GM21737 (cell line): Measurements from ENCODE around the gene SEMA5A.

Experiments
- ATAC-seq: cut with Tn5 transposase; IDR thresholded peaks from one replicate; pipeline ENCODE4 v1.9.1; 2021; ENCODE audit warnings: mild to moderate bottlenecking, moderate library complexity; ENCODE audit not compliant: unreplicated experiment

Gene SEMA5A

DNA sequence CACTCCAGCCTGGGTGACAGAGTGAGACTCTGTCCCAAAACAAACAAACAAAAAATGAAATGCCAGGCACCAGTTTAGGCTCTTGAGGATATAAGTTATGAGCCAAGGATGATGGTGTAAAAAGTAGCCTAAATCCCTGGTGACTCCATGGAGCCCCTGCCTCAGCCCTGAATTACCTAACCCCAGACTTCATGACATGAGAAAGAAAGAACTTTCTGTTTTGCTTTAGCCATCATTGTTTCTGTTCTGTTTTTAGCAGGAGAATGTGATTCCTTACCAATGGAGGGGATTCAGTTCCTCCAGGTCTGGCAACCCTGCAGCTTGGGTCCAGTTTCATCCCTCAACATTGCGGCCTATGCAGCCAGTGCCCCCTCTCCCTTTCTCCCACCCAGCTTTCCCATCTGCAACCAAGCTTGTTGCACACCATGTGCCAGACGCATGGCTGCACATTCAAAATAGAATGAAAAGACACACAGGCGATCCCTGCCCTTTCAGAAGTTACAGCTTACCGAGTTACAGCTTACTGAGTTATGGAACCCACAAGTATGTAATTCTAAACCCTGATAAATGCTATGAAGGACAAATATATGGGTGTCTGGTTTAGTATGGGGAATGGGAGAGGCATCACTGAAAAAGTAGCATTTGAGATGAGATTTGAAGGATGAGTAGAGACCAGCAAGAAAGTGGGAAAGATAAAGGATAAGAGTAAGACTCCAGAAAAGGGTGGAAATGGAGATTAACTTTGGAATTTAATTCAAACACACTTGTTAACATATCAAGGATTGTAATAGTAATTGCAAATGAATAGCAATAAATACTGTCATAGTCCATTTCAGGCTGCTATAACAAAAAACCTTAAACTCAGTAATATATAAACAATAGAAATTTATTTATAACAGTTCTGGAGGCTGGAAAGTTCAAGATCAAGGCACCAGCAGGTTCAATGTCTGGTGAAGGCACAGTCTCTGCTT, 6.0 kb upstream of the SEMA5A start:
- no peak for ATAC-seq

DNA sequence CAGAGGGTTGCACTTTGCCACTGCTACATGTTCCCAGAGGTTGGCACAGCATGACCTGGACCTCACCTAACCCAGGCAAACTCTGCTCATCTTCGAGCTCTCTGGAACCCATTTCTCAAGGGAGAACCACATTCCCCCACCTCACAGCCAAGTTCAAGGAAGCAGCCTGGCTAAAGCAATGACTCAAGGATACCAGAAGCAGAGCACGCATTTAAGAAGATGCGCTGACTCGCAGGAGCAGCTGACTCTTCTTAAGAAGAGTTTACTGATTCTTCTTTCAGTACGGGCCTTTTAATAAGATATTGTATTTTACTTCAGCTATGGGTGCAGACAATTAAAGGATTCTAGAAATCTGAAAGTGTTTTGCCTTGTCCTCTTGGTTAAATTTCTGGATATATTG, 4.1 kb upstream of the SEMA5A start:
- no peak for ATAC-seq

DNA sequence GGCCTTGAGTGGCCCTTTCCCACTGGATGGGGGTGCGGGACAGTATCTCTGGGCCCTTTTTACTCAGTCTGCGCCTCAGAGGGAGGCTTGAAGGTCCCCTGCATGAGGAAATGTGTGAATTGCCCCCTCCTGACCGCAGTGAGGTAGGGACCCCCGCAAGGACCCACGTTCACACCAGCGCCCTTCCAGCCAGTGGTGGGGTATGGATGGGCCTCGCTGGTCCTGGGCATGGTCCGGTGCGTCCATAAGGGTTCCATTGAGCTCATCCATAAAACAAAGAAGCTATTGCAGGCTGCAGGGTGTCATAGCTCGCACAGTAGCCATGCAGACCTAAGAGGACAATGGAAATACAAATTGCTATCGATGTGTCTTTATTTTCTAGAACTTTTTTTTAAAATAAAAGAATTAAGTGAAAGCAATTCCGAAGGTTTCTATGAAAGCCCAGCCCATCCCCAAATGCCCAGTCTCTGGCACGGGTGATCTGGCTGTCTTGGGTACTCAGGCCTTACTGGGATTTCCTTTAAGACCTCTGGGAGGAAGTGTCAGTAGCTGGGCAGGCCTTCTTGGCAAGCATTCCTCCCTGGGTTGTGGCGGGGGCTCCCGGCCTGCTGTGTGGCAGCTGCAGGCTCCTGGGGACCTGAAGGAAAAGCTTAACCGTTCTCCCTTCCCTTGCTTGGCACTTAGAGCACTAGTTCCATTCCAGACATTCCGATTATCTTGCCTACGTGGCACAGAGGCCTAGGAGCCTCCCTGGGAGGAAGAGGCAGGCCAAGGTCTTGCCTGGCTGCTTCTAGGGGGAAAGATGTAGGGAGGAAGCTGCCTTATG, 1.5 kb upstream of the SEMA5A start:
- no peak for ATAC-seq

DNA sequence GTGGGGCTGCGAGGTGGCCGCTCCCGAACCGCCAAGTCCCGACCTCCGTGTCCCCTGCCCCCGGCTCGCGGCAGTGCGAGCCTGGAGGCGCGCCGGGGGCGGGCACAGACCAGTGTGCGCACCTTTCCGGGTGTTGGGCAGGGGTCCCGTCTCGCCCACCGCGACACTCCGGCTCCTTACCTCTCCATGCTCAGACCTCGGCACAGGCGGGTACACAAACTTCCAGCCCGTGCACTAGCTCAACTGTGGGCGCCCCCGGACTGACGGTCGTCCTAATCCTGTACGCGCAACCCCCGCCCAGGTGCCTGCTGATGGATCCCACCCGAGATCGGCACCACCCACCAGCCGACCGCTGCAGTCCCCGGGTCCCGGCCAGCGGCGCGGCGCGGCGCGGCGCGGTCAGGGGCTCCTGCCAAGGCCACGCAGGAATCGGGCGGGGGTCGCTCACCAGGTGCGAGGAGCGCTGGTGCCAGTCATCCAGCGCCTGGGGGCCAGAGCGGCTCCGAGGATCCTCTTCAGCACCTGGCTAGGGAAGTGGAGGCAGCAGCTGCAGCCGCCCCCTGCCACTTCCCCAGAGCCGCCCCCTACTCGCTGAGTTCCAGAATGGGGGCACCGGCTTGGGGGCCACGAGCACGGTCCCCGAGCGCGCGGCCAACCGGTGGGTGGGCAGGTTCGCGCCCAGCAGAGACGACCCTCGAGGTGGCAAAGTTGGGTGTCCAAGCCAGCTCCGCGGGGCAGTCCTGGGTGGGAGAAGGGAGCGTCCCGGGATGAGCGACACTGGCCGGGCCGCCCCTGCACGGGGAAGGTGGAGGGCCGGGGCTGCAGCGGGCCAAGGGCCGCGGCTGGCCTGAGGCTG, 511 bp downstream of the SEMA5A start:
- ATAC-seq = no peak

DNA sequence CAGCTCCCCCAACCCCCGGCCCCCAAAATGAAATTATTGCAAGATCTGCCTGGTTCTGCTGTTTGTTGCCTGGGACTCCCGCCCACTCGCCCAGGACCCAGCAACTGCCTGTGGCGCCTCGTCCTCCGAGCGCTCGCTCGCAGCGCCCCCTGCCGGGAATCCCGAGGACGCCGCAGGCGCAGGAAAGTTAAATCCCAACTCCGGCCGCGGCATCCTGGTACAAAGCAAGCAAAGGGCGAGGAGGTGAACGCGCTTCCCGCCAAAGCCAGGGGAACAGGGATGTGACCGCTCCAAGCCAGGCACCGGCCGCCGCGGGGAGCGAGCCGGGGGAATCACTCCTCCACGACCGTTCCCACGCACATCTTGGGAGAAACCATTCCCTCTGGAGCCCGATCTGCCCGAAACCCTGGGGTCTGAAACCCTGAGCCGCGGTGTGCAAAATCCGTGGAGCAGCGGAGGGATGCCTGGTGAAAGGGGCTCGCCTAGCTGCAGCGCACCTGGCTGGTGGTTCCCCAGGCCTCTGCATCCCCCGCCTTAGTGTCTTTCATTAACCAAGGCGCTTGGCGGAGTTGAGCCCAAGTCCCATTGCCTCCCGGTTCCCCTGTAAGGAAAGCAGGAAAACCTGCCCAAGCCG, 1.3 kb downstream of the SEMA5A start:
- ATAC-seq = peak; percentile 66

DNA sequence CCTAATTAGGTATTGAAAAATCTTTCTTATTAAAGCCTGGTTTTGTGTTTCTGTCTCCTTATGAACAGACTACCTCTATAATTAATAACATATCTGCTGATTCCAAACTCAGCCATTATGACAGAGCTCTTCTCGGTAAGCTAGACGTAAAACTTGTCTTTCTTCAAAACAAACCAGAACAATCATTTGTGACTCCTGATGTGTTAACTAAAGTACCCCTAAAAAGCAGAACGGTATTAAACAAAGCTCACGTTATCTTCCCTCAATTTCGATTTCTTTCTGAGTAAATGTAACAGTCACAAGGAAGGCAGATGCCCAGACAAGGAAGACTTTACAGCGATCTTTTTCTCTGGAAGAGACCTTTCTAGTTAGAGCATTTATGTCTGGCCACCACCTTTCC, 1.8 kb downstream of the SEMA5A start:
- ATAC-seq = peak; percentile 11

DNA sequence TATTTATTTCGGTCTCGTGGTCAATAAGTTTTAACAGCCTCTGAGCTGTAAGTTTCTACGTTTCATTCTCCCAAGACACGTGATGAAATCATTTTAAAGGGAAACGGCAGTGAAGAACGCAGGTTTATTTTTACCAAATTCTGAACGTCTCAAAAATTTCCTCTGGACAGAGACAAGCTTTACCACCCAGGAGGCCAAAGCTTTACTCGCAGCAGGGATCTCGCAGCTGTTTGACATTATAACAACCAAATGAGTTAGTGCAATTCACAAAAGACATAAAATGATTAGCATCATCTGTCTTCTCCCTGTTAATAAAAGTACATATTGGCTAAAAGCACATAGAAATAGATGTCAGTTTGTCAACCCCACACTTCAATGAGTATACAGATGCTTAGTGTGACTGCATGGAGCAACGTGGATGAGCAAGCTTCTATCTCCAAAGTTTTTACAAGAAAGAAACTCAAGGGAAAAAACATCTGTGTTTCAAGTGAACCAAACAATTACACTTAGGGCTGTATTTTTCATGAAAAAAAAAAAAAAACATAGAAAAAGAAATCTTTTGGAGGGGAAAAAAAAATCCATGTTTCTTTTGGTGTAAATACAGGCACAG, 2.5 kb downstream of the SEMA5A start:
- no peak for ATAC-seq

DNA sequence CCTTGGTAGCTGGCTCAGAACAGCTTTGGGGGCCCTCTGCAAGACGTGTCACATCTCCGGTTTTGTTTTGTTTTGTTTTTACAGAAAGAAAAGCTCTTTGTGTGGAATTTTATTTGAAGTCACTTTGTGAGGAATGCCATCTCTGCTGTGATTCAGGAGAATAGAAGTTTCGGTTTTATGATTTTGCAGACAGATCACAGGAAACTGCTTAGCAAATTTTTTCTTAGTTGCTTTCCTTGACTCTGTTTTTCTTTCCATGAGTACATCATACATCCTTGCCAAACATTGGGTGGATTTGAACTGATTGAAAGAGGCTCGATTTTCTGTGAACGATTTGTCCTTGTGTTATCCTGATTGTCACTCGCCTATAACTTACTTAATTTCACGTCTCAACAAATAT, 5.1 kb downstream of the SEMA5A start:
- ATAC-seq = no peak

DNA sequence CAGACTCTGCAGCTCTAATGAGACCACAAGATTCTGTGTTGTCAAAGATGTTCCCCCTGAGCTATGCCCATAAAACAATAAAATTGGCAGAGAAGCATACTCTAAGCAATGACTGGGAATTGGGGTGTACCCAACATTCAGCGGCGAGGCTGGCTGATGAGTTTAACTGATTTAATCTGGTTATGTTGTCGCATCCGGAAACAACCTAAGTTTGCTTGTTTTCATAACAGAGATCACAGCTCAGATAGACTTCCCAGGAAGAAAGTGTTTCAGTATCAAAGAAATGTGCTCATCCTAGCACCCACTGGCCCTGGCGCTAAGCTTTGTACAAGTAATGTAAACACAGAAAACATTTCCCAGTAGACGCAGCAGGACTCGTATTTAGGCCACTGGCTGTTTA, 7.4 kb downstream of the SEMA5A start:
- no peak for ATAC-seq

DNA sequence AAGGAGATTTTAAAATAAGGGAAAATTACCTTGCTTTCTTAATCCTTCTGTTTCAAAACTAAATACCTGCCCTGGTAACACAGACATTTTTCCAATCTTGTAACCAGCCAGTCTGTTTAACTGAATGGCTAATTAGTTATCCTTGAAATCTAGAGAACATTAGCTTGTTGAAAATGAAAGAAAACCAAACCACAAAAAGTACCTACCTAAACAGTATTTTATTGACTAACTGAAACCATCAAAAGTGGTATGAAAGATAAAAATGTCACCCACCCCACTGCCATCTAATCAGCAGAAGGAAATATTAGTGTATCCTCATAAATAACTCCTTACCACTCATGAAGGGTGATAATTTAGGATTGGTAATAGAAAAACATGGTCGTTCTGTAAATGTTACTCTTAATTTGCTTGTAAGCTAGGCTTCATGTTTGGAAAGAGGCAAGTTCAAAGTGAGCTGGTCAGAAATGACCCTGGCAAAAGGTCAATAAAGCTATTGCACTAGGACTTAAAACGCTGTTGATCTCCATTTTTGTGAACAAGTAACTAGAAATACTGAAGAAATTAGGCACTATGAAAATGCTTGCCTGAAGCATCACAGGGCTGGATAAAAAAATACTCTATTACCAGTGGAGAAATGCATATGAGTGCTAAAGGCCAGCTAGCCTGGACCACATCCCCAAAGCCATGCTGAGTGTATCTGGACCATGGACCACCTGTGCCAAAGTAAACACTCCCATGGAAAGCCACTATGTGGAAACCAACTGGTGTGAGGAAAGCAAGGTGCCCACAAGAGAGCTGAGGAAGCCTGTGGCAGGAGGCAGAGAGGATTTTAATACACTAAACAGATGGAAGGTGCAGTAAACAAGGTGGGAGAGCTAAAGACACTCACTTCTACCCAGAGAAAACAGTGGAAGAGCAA, 8.4 kb downstream of the SEMA5A start:
- no peak for ATAC-seq

DNA sequence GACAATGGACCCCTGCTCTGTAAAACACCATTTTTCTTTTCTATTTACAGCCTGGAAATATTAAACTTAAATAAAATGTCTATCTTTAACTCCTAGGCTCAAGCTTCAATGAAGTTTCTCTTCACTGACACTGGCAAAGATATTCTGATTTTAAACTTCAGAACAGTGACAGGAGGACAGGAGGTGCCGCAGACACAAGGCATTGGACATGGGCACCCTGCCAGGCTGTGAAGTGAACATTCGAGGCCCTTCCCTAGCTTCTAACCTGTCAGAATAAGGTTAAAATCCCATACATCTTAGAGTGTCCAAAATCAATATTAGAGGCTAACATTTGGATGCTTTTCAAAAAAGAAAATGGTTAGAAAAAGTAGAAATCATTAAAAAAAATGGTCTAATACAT, 9.2 kb downstream of the SEMA5A start:
- ATAC-seq = no peak

DNA sequence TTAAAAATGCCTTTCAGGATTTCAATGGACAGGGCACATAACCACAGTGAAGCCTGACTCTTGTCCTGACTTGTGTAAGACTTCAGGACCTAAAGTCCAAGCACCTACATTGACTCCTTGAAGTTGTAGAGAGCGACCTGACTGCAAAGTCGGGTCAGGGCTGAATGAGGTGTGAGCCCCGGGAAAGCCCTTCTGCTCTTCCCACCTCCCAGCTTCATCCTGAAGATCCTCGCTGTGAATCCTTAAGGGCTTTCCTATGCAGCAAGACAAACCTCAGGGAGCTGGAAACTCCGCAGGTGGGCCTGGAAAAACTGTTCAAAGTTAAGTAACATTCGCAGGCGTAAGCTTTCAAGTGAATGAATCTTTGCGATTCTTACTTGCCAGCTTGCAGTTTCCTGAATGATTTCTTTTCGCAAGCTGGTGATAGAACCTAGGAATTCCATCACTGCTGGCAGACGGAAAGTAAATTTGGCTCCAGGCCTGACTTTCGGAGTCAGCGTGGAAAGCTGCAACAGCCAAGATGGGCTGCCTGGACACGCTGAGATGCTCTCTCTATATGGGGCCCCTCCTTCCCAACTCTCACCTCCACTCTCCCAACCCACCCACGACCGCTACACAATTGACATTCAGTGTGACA, 10.9 kb downstream of the SEMA5A start:
- ATAC-seq = no peak

DNA sequence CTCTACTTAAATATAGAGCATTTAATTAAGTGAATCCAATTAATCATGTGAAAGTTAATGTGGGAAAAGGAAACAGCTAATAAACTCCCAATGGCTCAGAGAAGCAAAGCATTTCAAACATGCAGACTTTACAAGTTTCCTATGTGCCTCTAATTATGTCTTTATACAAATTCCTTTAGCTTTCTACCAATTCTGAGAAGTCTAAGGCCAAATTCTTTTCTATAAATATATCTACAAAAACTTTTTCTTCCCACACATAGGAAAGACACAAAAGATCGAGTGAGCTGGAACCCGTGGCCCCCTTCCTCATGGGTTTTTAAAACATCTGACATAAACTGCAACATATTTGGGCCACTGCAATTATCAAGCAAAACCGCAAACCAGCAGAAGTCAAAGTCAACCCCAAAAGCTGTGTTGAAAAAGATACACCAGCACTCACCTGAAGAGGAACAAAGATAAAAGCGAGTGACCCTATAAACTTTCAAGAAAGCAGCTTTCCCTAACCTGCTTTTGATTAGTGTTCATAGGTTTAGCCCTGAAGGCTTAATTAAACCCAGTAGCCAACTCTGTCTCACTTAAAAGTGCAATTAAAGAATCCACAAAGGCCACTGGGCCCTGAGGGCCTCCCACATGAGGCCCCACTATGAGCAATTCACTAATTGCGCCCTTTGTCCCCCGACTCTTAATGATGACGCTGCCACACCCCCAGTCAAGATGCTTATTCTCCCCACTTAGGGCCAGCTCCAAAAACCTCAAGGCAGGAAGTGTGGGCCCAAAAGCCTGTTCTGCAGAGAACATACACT, 12.1 kb downstream of the SEMA5A start:
- no peak for ATAC-seq

DNA sequence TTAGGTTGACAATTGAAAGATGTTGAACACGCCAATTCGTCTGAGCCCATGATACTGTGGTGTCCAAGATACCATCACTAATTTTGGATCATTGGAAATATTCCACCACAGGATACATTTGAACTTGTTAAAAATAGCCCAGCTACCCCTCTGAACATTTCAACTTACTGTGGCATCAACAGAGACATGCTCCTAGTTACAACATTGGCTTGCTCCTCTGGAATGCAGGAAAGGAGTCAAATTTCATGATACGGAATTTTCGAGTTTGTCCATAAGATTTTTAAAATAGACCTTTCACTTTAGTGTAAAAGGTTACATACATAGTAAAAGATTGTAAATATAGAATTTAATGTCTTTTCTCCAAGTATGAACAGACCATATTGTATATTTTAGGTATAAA, 12.8 kb downstream of the SEMA5A start:
- ATAC-seq = no peak

DNA sequence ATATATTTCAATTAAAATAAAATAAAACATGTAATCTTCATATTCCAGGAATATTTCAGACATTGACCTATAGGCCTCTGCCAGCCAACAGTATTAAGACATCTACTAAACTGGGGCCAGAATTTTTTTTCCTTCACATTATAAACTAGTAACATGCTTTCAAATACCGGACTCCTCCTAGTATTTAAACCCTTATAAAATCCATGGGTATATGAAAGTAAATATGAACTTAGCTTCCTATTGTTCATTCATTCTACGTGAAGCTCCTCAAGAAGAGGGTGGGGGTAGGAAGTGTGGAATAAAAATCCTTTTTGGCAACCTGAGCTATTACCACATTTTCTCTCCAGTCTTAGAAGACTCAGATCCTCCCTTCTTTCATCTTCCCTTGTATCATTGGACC, 16.4 kb downstream of the SEMA5A start:
- ATAC-seq = no peak

DNA sequence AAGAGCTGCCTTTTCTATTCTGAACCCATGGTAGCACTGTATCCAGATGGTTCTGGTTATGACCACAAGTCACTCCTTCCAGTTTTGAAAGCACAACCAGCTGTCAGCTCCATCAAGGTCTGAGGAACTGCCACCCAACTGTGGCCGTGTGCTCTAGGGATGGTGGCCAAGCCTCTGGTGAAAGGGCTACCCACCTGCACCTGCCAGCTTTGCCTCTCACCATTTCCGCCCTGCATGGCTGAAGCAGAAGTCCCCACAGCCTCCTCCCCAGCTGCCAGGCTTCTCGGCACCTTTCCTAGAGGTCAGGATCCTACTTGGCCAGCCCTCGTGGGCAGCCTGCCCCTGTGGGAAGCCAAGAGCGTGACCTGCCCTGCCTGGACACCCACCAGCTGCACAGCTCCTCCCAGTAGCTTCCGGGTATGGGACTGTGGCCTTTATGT, 16.8 kb downstream of the SEMA5A start:
- ATAC-seq = no peak

DNA sequence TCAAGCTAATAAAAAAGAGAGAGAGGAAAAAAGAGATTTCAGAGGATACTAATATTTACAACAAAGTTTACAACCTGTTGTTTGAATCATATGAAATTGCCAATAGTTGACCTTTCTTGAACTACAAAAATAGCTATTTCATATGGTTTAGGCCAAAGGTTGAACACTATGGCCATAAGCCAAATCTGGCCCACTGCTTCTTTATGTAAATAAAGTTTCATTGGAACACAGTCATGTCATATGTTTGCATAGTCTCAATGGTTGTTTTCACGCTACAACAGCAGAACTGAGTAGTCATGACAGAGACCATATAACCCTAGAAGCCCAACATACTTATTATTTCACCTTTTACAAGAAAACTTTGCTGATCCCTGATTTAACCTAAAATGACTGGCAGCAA, 20.9 kb downstream of the SEMA5A start:
- ATAC-seq = no peak
